NCI-H748 treated with DMSO at 0.1 percent for 48 hours (cell line): ENCODE results near the gene CDC5L.

Experiments used
- DNase-seq: peaks from one replicate; lab custom pipeline; 2025; lab: John Stamatoyannopoulos, UW

The CDC5L gene

DNA sequence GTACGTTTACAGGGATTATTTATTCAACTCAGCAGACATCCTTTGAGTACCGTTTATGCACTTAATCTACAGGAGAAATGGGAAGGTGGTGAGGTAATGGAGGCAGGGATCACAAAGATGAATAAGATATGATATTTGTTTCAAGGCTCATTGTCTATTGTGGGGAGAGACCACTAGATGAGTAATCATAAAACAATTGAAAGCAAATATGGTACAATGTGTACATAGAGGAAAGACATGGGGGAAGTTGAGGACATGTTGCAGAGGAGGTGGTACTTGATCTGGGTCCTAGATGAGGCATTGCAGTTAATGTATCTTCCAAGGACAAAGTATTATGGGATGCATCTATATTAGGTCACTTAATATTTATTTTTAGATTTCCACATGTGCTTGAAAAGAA lies 13.7 kb upstream of the CDC5L start:
- no peak for DNase-seq

DNA sequence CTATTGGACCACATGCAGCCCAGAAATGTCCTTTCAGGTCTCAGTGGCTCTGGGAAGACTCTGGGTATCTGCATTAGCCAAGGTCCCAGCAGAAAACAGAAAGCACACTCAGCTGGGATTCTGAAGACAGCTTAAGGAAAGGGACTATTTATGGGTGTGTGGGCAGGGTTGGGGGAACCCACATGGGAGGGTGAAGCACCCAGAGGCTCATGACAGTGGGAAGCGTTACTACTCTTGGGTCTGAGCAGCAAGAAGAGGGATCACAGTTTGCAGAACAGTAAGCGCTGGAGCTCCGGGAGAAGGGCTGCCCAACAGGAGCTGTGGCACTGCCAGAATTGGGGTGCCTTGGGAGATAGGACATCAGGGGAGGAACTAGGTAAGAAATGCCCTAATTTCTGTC lies 12.4 kb upstream of the CDC5L start:
- DNase-seq, result no peak

DNA sequence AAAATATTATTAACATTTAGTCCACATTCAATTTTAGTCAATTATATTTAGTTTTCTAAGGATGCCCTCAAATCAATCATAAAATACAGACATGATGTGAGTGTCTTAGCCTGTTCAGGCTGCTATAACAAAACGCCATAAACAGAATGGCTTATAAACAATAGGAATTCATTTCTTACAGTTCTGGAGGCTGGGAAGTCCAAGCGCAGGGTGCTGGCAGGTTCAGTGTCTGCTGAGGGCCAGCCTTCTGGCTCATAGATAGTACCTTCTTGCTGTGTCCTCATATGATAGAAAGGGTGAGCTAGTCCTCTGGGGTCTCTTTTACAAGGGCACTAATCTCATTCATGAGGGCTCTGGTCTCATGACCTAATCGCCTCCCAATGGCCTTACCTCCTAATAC lies 10.0 kb upstream of the CDC5L start:
- DNase-seq, result no peak

DNA sequence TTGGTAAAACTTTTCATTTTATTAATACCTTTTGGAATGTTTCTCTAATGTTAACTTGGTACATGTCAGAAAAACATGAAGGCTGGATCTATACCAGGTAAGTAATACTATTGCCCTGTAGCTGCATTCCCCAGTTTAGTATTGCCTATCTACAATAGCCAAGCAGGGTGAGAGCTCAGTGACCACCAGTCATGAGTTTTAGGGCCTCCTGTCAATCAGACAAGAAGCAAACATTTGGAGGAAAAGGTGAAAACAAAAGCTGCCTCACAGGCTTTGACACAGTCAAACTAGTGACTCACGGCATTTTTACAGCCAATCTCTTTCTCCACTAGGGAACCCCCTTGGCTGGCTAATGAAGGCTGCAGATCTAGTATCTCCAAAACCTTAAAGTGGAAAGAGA lies 9.5 kb upstream of the CDC5L start:
- no peak for DNase-seq

DNA sequence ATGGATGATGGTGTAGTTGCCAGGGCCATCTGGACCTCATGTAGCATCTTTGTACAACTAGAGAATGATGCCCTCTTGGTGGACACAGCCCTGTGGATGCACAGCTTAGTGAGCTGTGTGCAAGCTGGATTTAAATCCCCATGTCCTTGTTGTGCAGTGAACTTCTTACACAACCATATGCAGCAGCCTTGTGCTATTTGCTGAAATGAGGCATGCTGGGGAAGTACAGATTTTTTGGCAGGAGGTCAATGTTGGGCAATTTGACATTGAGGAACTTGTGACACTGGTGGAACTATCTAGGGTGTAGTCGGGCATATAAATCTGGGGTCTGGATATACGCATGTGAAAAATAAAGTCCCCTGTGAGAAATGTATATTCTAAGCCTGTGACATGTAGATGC lies 5.8 kb upstream of the CDC5L start:
- DNase-seq, result no peak

DNA sequence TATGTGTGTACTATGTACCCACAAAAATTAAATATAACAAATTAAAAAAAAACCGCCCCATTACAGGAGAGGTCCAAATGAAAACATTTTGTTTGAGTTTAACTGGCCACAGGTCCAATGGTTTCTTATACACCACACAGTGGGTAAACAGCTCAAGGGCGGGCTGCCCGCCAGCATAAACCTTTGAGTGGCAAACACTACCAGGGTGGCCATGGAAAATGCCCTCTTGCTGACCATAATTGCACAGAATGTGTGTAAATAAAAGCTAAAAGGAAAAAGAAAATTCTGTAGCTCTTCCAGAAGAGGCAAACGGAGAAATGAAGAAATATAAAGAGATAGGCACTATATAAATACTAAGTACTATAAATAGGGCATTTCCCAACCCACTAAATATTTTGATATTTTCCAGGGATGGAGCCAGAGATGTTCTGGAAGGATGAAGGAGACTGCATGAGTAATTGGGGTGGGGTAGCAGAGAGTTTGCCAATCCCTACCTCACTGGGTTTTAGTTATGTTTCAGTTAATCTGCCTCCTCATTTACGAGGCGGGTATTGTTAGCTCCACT lies 1.1 kb upstream of the CDC5L start:
- peak; percentile 51 for DNase-seq

DNA sequence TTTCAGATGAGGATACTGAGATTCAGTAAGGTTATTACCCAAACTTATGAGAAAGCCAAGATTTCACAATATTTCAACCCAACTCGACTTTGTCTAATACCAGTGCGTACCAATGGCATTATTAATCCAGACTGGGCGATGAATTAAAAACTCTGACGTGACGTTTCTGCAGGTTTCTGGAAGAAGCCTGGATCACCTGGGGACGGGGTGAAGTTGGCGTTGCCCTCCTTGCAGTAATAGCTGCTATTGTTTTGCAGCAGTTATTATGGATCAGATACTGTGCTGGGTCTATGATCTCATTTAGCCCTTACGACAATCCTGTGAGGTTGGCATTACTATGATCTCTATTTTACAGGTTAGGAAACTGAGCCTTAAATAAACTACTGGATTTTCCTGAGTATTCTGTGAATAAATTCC lies 569 bp upstream of the CDC5L start:
- no peak for DNase-seq

DNA sequence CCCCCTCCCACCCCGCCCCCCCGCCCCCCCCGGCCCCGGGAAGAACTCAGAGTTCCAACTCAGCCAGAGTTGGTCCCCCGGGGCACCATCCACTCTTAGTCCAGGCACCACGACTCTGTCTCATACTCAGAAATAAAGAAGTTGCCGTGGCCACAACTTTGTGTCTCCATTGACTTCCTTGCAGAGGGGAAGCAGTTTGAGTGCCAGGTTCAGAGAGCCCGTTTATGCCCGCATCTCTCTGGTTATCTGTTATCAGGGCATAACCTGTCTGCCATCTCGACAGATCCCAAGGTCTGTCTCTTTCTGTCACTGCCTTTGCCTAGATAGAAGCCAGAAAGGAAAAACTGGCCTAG lies 605 bp downstream of the CDC5L start:
- no peak for DNase-seq

DNA sequence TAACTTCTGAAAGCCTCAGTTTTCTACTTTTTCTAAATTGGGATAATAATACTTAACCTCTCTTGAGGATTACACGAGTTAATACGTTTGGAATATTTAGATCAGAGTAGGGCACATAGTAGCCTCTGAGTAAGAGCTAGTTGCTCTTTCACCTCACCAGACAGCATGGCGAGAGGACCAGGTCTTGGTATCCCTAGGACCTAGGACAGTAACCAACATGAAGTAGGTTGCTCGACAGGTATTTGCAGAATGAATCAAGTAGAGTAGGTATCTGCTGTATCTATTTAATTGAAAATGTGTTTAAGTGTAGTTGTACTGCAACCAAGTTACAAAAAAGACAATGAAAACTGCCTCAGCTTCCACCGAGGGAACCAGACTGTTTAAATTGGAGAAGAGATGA lies 1.4 kb downstream of the CDC5L start:
- no peak for DNase-seq

DNA sequence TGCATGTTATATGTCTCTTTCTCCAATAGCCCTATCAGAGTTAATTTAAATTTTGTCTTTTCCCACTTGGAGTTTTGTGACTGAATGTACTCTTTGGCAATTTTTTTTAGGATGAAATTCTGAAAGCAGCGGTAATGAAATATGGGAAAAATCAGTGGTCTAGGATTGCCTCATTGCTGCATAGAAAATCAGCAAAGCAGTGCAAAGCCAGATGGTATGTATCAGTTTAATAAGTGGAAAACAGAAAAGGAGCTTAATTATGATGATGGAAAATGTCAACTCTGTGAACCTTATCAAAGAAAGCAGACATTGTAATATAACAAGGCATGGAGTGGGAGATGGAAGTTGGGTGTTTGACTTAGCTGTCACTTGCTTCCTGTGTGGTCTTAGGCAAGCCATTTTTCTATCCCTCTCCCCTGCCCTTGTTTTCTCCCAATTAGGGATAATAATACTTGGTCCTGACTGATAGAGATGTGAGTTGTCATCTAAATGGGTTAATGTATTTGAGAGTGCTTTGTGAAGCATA lies 2.7 kb downstream of the CDC5L start:
- no peak for DNase-seq

DNA sequence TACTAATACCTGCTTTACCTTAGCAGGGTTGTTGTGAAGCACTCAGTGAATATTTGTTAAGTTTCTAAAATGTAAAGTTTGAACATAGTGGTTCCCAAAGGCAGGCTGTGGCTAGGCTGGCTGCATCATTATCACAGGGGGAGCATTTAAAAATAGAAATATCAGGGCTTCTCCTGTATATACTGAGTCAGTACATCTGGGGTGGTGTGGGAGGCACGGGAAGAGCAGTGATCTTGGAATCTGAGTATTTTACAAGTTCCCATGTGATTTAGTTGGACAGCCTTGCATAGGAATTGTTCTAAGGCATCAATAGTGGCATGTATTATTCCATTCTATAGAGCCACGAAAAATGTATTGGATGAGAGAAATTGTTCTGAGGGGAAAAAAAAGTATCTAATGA lies 8.0 kb downstream of the CDC5L start:
- DNase-seq, result no peak

DNA sequence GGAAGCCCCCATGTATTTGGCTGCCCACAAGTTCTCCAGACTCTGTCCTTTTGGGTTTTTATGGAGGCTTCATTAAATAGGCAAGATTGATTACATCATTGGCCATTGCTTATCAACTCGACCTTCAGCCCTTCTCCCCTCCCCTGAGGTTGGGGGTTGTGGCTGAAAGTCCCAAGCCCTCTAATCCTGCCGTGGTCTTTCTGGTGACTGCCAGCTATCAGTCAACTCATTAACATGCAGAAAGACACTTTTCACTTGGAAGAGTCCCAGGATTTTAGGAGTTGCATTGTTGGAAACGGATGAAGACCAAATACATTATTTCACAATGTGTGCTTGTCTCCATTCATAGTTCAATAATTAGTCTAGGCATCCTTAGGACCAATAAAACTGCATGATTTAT lies 9.5 kb downstream of the CDC5L start:
- DNase-seq, result no peak

DNA sequence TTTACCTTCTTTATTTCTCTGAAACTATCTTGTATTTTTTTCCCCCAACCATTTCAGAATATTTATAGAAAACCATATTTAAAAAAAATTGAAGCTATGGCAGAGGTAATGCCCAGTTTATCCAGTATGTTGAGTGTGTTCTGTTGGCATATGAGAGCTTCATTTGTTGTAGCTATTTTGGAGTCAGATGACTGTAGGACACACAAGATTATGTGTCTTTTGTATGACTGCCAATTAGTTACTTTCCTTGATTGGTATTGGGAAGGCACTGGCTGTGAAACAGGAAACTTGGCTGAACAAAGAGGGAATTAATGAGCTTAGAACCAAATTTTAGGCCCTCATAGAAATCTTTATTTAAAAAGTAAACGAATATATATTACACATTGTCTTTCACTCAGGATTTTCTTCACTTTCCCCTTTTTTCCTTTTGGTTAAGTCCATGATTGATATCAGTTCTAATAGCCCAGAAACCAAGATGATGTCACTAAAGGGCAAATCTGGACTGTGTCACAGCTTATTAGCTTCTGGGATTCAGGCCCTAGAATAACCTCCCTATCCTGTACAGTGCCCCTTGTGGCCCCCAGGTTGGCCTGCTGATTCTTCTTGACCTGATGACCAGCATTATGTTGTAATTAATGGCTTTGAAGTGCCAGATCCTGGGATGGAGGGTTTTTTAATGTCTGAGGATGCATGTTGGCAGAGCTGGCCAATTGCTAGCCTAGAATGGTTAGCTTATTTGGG lies 10.1 kb downstream of the CDC5L start:
- DNase-seq, result no peak

DNA sequence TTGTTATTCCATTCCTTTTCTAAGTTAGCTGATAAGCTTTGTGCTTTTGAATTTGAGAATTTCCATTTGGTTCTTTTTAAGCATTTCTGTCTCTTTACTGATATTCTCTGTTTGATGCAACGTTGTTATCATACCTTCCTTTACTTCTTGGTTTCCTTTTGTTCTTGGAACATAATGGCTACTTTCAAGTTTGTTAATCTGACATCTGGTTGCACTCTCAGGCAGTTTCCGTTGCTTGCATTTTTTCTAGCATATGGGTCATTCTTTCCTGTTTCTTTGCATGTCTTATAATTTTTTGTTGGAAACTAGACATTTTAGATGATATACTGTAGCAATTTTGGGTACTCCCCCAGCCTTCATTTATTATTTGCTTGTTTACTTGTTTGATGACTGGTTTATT lies 12.5 kb downstream of the CDC5L start:
- DNase-seq, result no peak

DNA sequence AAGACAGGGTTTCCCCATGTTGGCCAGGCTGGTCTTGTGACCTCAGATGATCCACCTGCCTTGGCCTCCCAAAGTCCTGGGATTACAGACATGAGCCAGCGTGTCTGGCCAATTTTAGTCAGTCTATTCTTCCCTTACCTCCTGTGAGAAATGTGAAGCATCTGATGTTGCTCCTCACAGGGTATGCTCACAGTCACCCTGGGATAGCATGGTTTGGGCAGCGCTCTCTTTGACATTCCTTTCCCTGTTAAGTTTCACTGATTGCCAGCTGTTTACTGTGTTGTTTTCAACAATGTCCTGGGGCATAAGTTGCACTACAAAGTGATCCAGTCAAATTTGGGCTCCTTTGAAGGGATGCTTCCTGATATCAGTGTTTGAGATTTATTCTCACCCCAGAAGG lies 13.1 kb downstream of the CDC5L start:
- DNase-seq, result no peak

DNA sequence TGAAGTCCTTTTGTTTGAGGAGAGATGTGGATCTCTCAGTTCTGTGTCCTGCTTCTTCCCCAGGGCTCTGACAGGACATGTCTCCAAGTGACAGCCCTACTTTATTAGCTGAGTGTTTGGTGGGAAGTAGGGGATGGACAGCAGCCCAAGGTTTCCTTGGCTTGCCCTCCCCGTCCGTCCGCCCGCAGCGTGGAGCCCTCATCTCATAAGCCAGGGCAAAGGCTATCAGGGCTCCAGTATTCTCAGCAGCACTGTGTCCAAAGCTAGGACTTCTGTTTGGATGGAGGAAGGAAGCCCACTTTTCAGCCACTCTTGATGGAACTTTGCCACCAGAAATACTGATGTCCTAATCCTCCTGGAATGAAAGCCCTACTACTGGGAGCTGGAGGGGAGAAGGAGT lies 13.6 kb downstream of the CDC5L start:
- no peak for DNase-seq

DNA sequence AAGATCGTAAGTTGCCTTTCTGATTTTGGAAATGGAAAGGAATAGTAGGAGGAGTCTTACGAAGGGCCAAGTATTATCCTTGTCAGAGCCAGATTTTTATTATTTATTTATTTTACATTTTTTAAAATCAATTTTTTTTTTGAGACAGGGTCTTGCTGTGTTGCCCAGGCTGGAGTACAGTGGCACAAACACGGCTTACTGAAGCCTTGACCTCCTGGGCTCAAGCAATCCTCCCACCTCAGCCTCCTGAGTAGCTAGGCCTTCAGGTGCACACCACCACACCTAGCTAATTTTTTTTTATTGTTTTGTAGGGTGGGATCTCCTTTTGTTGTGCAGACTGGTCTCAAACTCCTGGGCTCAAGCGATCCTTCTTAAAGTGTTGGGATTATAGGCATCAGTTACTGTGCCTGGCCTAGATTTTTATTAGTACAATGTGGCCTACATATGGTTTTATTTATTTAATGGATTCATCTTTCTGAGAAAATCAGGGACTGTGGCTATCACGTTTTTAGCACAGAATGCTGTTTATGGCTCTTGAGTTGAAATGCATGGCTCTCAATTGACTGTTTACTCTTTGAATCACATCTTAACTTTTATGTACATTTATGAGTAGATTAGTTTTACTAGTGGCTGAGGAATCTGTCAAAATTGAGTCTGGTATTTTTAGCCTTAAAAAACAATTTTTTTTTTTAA lies 16.7 kb downstream of the CDC5L start:
- DNase-seq, result no peak

DNA sequence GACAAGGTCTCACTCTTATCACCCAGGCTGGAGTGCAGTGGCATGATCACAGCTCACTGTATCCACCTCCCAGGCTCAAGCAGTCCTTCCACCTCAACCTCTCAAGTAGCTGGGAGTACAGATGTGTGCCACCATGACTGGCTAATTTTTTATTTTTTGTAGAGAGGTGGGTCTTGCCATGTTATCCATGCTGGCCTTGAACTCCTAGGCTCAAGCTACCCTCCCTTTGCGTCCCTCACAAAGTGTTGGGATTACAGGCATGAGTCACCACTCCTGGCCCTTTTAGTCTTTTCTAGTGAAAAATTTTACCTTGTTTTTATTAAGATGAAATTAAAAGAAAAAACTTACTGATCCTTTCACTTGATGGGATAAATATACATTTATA lies 17.2 kb downstream of the CDC5L start:
- no peak for DNase-seq

DNA sequence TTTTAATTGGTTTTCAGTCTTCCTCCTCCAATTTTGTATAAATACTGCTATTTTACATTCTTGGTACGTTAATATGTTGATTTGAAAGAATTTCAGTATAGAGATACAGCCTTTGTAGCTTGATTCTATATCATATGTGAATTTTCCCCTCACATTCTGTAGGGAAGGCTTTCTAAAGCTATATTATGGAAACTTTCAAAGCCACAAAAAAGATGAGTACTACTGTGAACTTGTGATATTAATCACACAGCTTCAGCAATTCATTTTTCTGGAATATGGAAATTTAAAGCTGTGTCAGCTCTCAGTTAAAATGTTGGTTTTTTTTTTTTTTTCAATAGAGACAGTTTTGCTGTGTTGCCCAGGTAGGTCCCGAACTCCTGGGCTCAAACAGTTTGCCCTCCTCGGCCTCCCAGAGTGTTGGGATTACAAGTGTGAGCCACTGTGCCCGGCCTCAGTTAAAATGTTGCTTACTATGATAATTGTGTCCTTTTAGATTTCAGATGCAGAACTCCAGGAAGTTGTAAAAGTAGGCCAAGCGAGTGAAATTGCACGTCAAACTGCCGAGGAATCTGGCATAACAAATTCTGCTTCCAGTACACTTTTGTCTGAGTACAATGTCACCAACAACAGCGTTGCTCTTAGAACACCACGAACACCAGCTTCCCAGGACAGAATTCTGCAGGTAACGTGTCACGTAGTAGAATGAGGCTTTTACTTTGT lies 20.6 kb downstream of the CDC5L start:
- DNase-seq, result no peak

DNA sequence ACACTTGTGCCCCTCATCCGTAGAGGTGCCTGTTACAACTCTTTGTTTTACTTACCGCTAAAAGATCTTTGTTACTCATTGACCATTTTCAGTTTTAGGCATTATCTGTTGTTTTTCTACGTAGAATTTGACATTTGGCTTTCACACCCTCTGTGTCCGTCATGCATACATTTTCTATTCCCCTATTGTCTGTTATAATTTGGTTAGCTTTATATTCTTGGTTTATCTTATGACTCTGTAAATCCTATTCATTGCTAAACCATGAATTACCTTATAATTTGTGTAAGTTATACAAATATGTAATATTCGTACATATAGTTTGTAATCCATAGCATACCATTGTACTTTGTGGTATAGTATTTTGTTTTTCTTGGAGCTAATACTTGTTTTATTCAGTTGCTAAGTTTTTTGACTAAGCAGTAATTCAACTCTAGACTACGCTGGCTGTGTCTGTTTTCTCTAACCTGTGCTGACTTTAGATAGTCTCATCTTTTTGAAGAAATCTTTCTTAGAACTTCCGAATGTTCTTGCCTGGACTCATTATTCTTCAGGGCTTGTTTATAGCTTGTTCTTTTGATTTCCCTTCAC lies 21.8 kb downstream of the CDC5L start:
- DNase-seq, result no peak

DNA sequence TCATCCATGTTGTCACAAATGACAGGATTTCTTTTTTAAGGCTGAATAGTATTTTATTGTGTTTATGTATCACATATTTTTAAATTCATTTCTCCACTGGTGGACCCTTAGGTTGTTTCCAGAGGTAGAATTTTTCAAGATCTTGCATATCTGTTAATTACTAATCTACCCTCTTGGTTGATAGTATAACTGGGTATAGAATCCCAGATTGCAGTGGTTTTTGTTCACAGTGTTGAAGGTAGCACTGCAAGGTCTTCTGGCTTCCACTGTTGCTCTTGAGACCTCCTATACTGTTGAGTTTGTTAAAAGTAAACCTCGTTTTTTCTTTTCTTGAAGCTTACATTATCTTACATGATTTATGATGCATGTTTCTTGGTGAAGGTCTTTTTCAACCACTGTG lies 22.9 kb downstream of the CDC5L start:
- DNase-seq, result no peak

DNA sequence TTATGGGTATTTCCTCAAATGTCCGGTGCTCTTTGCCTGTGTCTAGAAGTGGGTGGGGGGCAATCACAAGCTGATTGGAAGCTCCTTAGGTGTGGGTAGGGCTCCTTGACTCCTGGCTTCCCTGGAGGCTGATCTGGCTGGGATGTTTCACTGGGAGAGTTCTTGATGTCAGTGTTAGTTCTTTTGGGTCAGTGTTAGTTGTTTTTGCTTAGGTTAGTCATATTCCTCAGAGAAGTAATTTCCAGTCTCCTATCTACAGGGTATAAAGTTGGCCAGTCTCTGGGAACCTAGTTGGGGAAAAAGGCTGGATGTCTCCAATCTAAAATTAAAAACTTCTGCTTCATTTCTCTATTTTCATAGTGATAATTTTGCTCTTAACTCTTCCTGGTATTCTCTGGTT lies 23.6 kb downstream of the CDC5L start:
- no peak for DNase-seq

DNA sequence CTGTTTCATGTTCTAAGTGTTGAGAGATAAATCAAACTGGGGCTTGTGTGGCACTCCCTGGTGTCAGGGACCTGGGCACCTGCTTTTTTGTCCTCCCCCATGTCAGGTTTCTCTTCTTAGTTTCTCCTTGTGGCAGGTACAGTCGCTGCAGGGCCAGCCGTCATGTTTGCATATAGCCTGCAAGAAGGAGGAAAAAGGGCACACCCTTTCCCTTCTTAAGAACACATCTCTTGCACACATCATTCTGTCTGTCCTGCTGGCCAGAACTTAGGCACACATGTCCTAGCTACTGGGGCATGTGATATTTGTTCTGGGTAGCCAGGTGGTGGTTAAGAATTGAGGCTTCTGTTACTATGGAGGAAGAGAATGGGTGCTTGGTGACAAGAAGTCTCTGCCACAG lies 27.9 kb downstream of the CDC5L start:
- no peak for DNase-seq
